ENCODE measurements around the gene PCDHB1. TPM values are rescaled to one million over a fixed set of nuclear protein-coding genes. Genes with fewer than 3 reads are reported as not detected.

Gene PCDHB1
- total RNA-seq, 1 experiment from 2014 or later, result 0.06 TPM

DNA sequence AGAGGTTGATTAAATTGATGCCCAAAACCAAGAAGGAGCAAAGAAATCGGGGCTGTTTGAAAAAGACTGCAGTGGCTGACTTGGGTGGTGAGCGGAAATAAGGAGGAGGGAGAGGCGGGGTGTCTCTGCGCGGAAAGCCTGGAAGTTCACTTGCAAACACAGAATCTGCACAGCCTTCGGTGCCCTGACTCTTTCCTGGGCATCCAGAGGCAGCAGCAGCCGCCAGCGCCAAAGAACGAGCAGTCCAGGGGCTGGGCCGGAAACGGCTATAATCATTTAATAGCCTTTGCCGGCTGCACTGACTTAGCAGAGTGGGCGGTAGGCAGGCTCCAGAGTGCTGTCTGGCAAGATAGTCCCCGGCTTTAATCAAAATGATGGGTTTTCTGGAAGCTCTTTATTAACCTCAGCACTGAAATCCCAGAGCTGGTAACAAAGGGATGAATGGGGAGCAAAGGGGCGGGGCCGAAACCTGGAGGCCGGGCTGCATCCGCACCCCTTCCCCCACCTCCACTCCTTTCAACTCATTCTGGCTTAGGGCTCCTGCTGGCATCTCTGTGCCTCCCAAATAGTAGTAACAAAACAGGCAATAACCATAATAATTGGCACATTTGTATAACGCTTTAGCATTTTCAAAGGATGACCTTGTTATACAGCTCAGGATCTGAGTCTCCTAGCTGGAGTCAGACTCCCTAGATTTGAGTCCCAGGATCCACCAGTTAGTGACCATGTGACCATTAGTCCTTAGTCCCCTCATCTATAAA is 49.1 kb upstream of the PCDHB1 start:
- CTCF ChIA-PET, result no interaction called here
- Histone ChIP-seq H3K27ac (ENCODE audit: low read depth, low read length, poor library complexity, severe bottlenecking) (peak overlapping the region; percentile 91), H3K9me3 (ENCODE audit: low read depth, low read length, poor library complexity, severe bottlenecking) (no peaks in the 10 kb centered on the region), H3K4me3 (ENCODE audit: low read depth, low read length, poor library complexity, severe bottlenecking) (peak overlapping the region; percentile 38), H3K4me1 (ENCODE audit: insufficient read depth, low read length, poor library complexity, severe bottlenecking) (peaks cover 72% of the 10 kb centered on the region), H3K36me3 (ENCODE audit: insufficient read depth, low read length, poor library complexity, severe bottlenecking) (no peaks in the 10 kb centered on the region), H3K27me3 (replicated peaks; ENCODE audit: insufficient read depth, low read depth, low read length, poor library complexity) (no peaks in the 10 kb centered on the region)
- peak; percentile 98 for DNase-seq (ENCODE audit: low spot score)
- BruUV-seq (replicated peaks), result no TSS peak
- POLR2A ChIA-PET (ENCODE audit: low non-redundant PET), result interaction anchor here (1.3 kb wide), 1 partner anchor 38 kb away, joined by 4 read pairs; no protein-coding TSS in a partner anchor
- intact Hi-C loops (cut with micrococcal nuclease; ENCODE audit: unreplicated experiment), result loop anchor here (1.0 to 5.0 kb wide), 2 partner anchors 35 to 38 kb away; partner anchors contain the start of gene PCDHAC2
- TF ChIP-seq, protein P1, sequence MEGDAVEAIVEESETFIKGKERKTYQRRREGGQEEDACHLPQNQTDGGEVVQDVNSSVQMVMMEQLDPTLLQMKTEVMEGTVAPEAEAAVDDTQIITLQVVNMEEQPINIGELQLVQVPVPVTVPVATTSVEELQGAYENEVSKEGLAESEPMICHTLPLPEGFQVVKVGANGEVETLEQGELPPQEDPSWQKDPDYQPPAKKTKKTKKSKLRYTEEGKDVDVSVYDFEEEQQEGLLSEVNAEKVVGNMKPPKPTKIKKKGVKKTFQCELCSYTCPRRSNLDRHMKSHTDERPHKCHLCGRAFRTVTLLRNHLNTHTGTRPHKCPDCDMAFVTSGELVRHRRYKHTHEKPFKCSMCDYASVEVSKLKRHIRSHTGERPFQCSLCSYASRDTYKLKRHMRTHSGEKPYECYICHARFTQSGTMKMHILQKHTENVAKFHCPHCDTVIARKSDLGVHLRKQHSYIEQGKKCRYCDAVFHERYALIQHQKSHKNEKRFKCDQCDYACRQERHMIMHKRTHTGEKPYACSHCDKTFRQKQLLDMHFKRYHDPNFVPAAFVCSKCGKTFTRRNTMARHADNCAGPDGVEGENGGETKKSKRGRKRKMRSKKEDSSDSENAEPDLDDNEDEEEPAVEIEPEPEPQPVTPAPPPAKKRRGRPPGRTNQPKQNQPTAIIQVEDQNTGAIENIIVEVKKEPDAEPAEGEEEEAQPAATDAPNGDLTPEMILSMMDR (conservative IDR thresholded peaks at IDR 0.05; ENCODE audit: low read depth, low read length), result no peak
- TF ChIP-seq EZH2 (IDR thresholded peaks at IDR 0.05; ENCODE audit: borderline replicate concordance, low read depth, low read length, poor library complexity, severe bottlenecking), result no peak

DNA sequence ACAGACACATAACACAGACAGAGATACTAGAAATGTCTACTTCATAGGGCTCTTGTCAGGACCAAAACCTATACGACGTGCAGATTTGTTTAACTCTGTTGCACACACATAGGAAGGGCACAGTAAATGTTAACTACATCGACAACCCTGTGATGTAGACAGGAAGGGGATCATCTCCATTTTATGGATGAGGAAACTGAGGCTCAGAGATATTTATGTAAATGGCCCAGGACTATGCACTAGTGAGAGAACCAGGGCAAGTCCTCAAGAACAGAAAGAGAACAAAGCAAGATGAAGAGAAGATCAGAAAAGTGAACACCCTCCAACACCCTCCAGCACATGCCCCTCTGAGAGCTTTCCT is 48.6 kb upstream of the PCDHB1 start:
- Histone ChIP-seq H3K9me3 (ENCODE audit: low read depth, low read length, poor library complexity, severe bottlenecking) (no peaks in the 10 kb centered on the region), H3K27ac (ENCODE audit: low read depth, low read length, poor library complexity, severe bottlenecking) (peak overlapping the region; percentile 91), H3K27me3 (replicated peaks; ENCODE audit: insufficient read depth, low read depth, low read length, poor library complexity) (no peaks in the 10 kb centered on the region), H3K4me1 (ENCODE audit: insufficient read depth, low read length, poor library complexity, severe bottlenecking) (peaks cover 68% of the 10 kb centered on the region), H3K36me3 (ENCODE audit: insufficient read depth, low read length, poor library complexity, severe bottlenecking) (no peaks in the 10 kb centered on the region), H3K4me3 (ENCODE audit: low read depth, low read length, poor library complexity, severe bottlenecking) (peak overlapping the region; percentile 38)
- DNase-seq (ENCODE audit: low spot score), result no peak
- intact Hi-C loops (cut with micrococcal nuclease; ENCODE audit: unreplicated experiment), result loop anchor here (1.0 to 5.0 kb wide), 2 partner anchors 35 to 38 kb away; partner anchors contain the start of gene PCDHAC2
- no TSS peak for BruUV-seq (replicated peaks)
- CTCF ChIA-PET, result no interaction called here
- POLR2A ChIA-PET (ENCODE audit: low non-redundant PET), result no interaction called here
- TF ChIP-seq, protein P1 (conservative IDR thresholded peaks at IDR 0.05; ENCODE audit: low read depth, low read length), result no peak
- TF ChIP-seq EZH2 (IDR thresholded peaks at IDR 0.05; ENCODE audit: borderline replicate concordance, low read depth, low read length, poor library complexity, severe bottlenecking), result no peak

DNA sequence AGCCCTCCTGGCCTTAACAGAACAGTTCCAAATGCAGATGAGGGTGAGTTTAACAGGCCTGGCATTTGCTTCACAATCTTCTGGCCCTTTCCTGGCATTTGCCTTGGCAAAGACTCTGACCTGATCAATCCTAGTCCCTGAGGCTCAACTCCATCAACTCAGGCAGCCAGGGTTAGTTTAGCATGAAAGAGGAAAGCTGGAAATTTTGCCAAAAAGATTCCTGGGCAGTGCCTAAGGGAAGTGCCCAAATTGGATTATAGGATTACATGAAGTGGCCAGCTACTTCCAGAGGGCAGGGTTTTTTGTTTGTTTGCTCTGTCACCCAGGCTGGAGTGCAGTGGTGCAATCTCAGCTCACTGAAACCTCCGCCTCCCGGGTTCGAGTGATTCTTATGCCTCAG is 48.1 kb upstream of the PCDHB1 start:
- intact Hi-C loops (cut with micrococcal nuclease; ENCODE audit: unreplicated experiment), result loop anchor here (5.0 kb wide), 1 partner anchor 36 kb away; the partner anchor contains the start of gene PCDHAC2
- no TSS peak for BruUV-seq (replicated peaks)
- TF ChIP-seq, protein P1 (conservative IDR thresholded peaks at IDR 0.05; ENCODE audit: low read depth, low read length), result no peak
- TF ChIP-seq EZH2 (IDR thresholded peaks at IDR 0.05; ENCODE audit: borderline replicate concordance, low read depth, low read length, poor library complexity, severe bottlenecking), result no peak
- Histone ChIP-seq H3K27me3 (replicated peaks; ENCODE audit: insufficient read depth, low read depth, low read length, poor library complexity) (no peaks in the 10 kb centered on the region), H3K4me1 (ENCODE audit: insufficient read depth, low read length, poor library complexity, severe bottlenecking) (peaks cover 64% of the 10 kb centered on the region), H3K27ac (ENCODE audit: low read depth, low read length, poor library complexity, severe bottlenecking) (peak overlapping the region; percentile 91), H3K4me3 (ENCODE audit: low read depth, low read length, poor library complexity, severe bottlenecking) (no peak overlapping the region), H3K9me3 (ENCODE audit: low read depth, low read length, poor library complexity, severe bottlenecking) (no peaks in the 10 kb centered on the region), H3K36me3 (ENCODE audit: insufficient read depth, low read length, poor library complexity, severe bottlenecking) (no peaks in the 10 kb centered on the region)
- peak; percentile 74 for DNase-seq (ENCODE audit: low spot score)
- CTCF ChIA-PET, result interaction anchor here (0.6 kb wide), 1 partner anchor 759 kb away, joined by 4 read pairs; no protein-coding TSS in a partner anchor
- POLR2A ChIA-PET (ENCODE audit: low non-redundant PET), result no interaction called here

Measured in A673 (cell line).